HG03354 (cell line): ENCODE results near the gene CCT7.
A peak's percentile ranks its signal among the peaks of the same experiment; 100 is the strongest.
"Not testable (repeated sequence)": the region's sequence is repeated elsewhere in the genome, so short reads cannot be mapped to it uniquely, and the experiment has no call there.

Experiments
- ATAC-seq: cut with Tn5 transposase; IDR thresholded peaks from one replicate; pipeline ENCODE4 v1.9.1; 2021; ENCODE audit warnings: mild to moderate bottlenecking; ENCODE audit not compliant: unreplicated experiment, poor library complexity, severe bottlenecking

The CCT7 gene

GRCh38 chr2:73233932-73234832 lies at the start of gene CCT7:
Gene CCT7 (plus strand): TSS chr2:73234308. CDS start chr2:73234379, 71 bp downstream.
- ATAC-seq, result peak; percentile 68

GRCh38 chr2:73185965-73186364 lies 48.1 kb upstream of the CCT7 start:
- no peak for ATAC-seq

GRCh38 chr2:73187549-73187948 lies 46.6 kb upstream of the CCT7 start:
- no peak for ATAC-seq

GRCh38 chr2:73197579-73197978 lies 36.5 kb upstream of the CCT7 start:
- ATAC-seq, result no peak

GRCh38 chr2:73200281-73200680 lies 33.8 kb upstream of the CCT7 start:
- not testable (repeated sequence) for ATAC-seq

- no peak for ATAC-seq
Measured at GRCh38 chr2:73202156-73203054, 31.7 kb upstream of the CCT7 start, which contains the start of gene NOTO. Gene NOTO (plus strand): TSS chr2:73202574. CDS start chr2:73202667, 93 bp downstream.

- no peak for ATAC-seq
Measured at GRCh38 chr2:73203055-73203681, 30.9 kb upstream of the CCT7 start.

- no peak for ATAC-seq
Measured at GRCh38 chr2:73205611-73206010, 28.5 kb upstream of the CCT7 start.

GRCh38 chr2:73208258-73208657 lies 25.9 kb upstream of the CCT7 start:
- ATAC-seq, result no peak

GRCh38 chr2:73210019-73210418 lies 24.1 kb upstream of the CCT7 start:
- no peak for ATAC-seq

GRCh38 chr2:73210696-73211095 lies 23.4 kb upstream of the CCT7 start:
- no peak for ATAC-seq

- no peak for ATAC-seq
Measured at GRCh38 chr2:73212098-73212447, 22.0 kb upstream of the CCT7 start.

- ATAC-seq, result peak; percentile 76
Measured at GRCh38 chr2:73212448-73213176, 21.5 kb upstream of the CCT7 start.

GRCh38 chr2:73214120-73215035 lies 19.7 kb upstream of the CCT7 start, which contains the start of gene SMYD5:
Gene SMYD5 (plus strand): TSS chr2:73214245. CDS start chr2:73214267, 22 bp downstream.
- ATAC-seq, result peak; percentile 96

GRCh38 chr2:73215254-73215653 lies 18.9 kb upstream of the CCT7 start:
- ATAC-seq, result no peak

- no peak for ATAC-seq
Measured at GRCh38 chr2:73217160-73217559, 16.9 kb upstream of the CCT7 start.

- ATAC-seq, result no peak
Measured at GRCh38 chr2:73217826-73218225, 16.3 kb upstream of the CCT7 start.

- ATAC-seq, result no peak
Measured at GRCh38 chr2:73218298-73218697, 15.8 kb upstream of the CCT7 start.
